Neural cell (in vitro differentiated cells): Measurements from ENCODE around the gene CROCC2. TPM values are rescaled to one million over a fixed set of nuclear protein-coding genes. Genes with fewer than 3 reads are reported as not detected.

Experiments used
- H2AFZ ChIP-seq: fragments of 200-600, 300-800 bp; sonication (generic), shearing (Covaris generic); 2 replicates; pipeline ENCODE4 v1.6.0; 2014; ENCODE audit warnings: low read depth, mild to moderate bottlenecking, antibody characterized with exemption, low read length, moderate library complexity
- H3F3A ChIP-seq: fragments of 200-600 bp; shearing (Covaris generic); 2 replicates; pipeline ENCODE4 v1.6.1; 2016; ENCODE audit warnings: mild to moderate bottlenecking, moderate library complexity, mixed read lengths, antibody characterized with exemption, low read length; ENCODE audit not compliant: insufficient read depth, poor library complexity, severe bottlenecking
- H3K27ac ChIP-seq: fragments of 200-600, 300-800 bp; sonication (generic), shearing (Covaris generic); 2 replicates; pipeline ENCODE4 v1.5.1; 2014; ENCODE audit warnings: mild to moderate bottlenecking, low read length, moderate library complexity
- H3K27me3 ChIP-seq: fragments of 300-800, 200-600 bp; sonication (generic), shearing (Covaris generic); 2 replicates; pipeline ENCODE4 v1.6.0; 2014; ENCODE audit warnings: mild to moderate bottlenecking, low read depth, low read length, moderate library complexity; ENCODE audit not compliant: insufficient read depth
- H3K36me3 ChIP-seq: fragments of 300-800, 200-600 bp; sonication (generic), shearing (Covaris generic); 2 replicates; pipeline ENCODE4 v1.5.1; 2014; ENCODE audit warnings: mild to moderate bottlenecking, antibody characterized with exemption, low read length, moderate library complexity; ENCODE audit not compliant: insufficient read depth
- H3K4me2 ChIP-seq: fragments of 300-800, 200-600 bp; sonication (generic), shearing (Covaris generic); 2 replicates; pipeline ENCODE4 v1.6.0; 2014; ENCODE audit warnings: mild to moderate bottlenecking, low read length
- H3K4me3 ChIP-seq: fragments of 300-800, 200-600 bp; sonication (generic), shearing (Covaris generic); 2 replicates; pipeline ENCODE4 v1.5.1; 2014; ENCODE audit warnings: mild to moderate bottlenecking, low read length, moderate library complexity
- H3K79me2 ChIP-seq: fragments of 200-600 bp; shearing (Covaris generic); replicated peaks from 2 replicates; pipeline ENCODE4 v1.6.0; 2014; ENCODE audit warnings: mild to moderate bottlenecking, low read length, moderate library complexity; ENCODE audit not compliant: insufficient read depth
- H3K9ac ChIP-seq: fragments of 300-800, 200-600 bp; sonication (generic), shearing (Covaris generic); 2 replicates; pipeline ENCODE4 v1.6.1; 2016; ENCODE audit warnings: mild to moderate bottlenecking, low read length, mixed read lengths
- H3K9me2 ChIP-seq: fragments of 200-600 bp; shearing (Covaris generic); 2 replicates; pipeline ENCODE4 v1.6.1; 2016; ENCODE audit warnings: mild to moderate bottlenecking, low read length, mixed read lengths; ENCODE audit not compliant: insufficient read depth
- H3K9me3 ChIP-seq: fragments of 200-600, 300-800 bp; sonication (generic), shearing (Covaris generic); 2 replicates; pipeline ENCODE4 v1.6.1; 2016; ENCODE audit warnings: mild to moderate bottlenecking, mixed run types, low read length, moderate library complexity, mixed read lengths
- H4K20me1 ChIP-seq: fragments of 200-600 bp; shearing (Covaris generic); 2 replicates; pipeline ENCODE4 v1.6.1; 2016; ENCODE audit warnings: mild to moderate bottlenecking, mixed run types; ENCODE audit not compliant: insufficient read depth
- EP300 ChIP-seq: fragments of 450-650 bp; conservative IDR thresholded peaks from 2 replicates; pipeline ENCODE4 v1.6.1; 2014; ENCODE audit warnings: antibody characterized with exemption, mild to moderate bottlenecking, moderate library complexity; ENCODE audit not compliant: poor library complexity, severe bottlenecking
- EZH2 ChIP-seq: fragments of 200-600, 300-800 bp; shearing (Covaris generic), sonication (generic); IDR thresholded peaks from 2 replicates; pipeline ENCODE4 v1.6.1; 2014; ENCODE audit warnings: antibody characterized with exemption, low read length, borderline replicate concordance, mild to moderate bottlenecking; ENCODE audit not compliant: insufficient read depth, poor library complexity, severe bottlenecking
- MXI1 ChIP-seq: fragments of 450-650 bp; conservative IDR thresholded peaks from 2 replicates; pipeline ENCODE4 v1.6.1; 2014; ENCODE audit warnings: antibody characterized with exemption, mild to moderate bottlenecking; ENCODE audit not compliant: poor library complexity, severe bottlenecking
- POLR2AphosphoS5 ChIP-seq: IDR thresholded peaks from 2 replicates; pipeline ENCODE4 v1.6.1; 2012
- RAD21 ChIP-seq: fragments of 450-650 bp; conservative IDR thresholded peaks from 2 replicates; pipeline ENCODE4 v1.6.1; 2014; ENCODE audit warnings: antibody characterized with exemption, mild to moderate bottlenecking, moderate library complexity
- REST ChIP-seq: IDR thresholded peaks from 2 replicates; pipeline ENCODE4 v1.6.1; 2012; ENCODE audit warnings: borderline replicate concordance
- SMC3 ChIP-seq: fragments of 450-650 bp; conservative IDR thresholded peaks from 2 replicates; pipeline ENCODE4 v1.6.1; 2014; ENCODE audit warnings: antibody characterized with exemption, mild to moderate bottlenecking, moderate library complexity; ENCODE audit not compliant: poor library complexity
- TAF1 ChIP-seq: IDR thresholded peaks from 2 replicates; pipeline ENCODE4 v1.6.1; 2012; ENCODE audit warnings: low read depth
- polyA plus RNA-seq: library from polyadenylated mRNA; depleted of rRNA; stranded (reverse); fragments of >200 nt; gene quantifications from 2 replicates; pipeline ENCODE4 v1.2.3, GENCODE V29; 2014
- TF ChIP-seq, protein P1 (sequence below): fragments of 450-650 bp; IDR thresholded peaks from 2 replicates; pipeline ENCODE4 v1.5.1; 2014; ENCODE audit warnings: antibody characterized with exemption, mild to moderate bottlenecking, moderate library complexity; ENCODE audit not compliant: poor library complexity, severe bottlenecking

The CROCC2 gene
- polyA plus RNA-seq, 1 donor from 2014 or later = 0.09 TPM

DNA sequence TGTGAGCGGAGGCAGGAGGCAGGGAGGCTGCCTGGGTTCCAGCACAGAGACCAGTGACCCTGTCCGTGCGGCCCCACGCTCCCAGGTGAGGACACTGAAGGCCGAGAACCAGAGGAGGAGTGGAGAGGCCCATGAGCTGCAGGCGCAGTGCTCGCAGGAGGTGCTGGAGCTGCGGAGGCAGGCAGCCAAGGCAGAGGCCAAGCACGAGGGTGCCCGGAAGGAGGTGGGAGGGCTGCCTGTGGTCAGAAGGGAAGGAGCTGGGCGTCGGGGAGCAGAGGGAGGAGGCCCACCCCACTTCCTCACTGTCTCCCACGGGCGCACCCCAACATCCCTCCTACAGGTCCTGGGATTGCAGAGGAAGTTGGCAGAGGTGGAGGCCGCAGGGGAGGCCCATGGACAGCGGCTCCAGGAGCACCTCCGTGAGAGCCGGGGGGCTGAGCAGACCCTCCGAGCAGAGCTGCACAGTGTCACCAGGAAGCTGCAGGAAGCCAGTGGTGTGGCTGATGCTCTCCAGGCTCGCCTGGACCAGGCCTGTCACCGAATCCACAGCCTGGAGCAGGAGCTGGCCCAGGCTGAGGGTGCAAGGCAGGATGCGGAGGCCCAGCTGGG is 59.3 kb downstream of the CROCC2 start:
- no peak for TF ChIP-seq EP300
- no peaks in the 10 kb centered on the region for H3K27me3 ChIP-seq
- H3K9me2 ChIP-seq = no peaks in the 10 kb centered on the region
- no peaks in the 10 kb centered on the region for H3K36me3 ChIP-seq
- no peak overlapping the region for H3K9ac ChIP-seq
- no peak overlapping the region for H3K27ac ChIP-seq
- H3F3A ChIP-seq = no peaks in the 10 kb centered on the region
- H3K79me2 ChIP-seq = no peaks in the 10 kb centered on the region
- no peak overlapping the region for H2AFZ ChIP-seq
- H3K9me3 ChIP-seq = no peaks in the 10 kb centered on the region
- H4K20me1 ChIP-seq = no peaks in the 10 kb centered on the region
- no peak overlapping the region for H3K4me2 ChIP-seq
- no peak overlapping the region for H3K4me3 ChIP-seq

DNA sequence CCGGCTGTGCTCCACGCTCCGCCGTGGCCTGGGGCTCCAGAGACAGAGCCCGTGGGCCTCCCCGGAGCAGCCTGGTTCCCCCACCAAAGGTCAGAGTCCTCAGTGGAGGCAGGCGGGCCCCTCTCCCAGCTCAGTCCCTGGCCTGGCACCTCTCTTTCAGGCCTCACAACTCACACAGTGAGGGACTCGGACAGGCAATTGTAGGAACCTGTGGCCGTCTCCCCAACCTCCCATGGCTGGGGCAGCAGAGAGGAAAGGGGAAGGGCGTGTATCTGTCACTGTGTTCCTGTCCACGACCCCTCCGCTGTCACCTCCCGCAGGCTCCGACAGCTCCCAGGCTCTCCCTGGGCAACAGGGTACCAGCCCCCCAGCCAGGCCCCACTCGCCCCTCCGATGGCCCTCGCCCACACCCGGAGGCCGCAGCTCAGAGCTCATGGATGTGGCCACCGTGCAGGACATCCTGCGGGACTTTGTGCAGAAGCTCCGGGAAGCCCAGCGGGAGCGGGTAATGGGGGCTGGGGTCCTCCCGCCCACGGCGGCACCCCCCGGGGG is 59.8 kb downstream of the CROCC2 start:
- no peak for TF ChIP-seq SMC3
- no peak overlapping the region for H3K27ac ChIP-seq
- H3K4me2 ChIP-seq = no peak overlapping the region
- no peaks in the 10 kb centered on the region for H3K27me3 ChIP-seq
- no peaks in the 10 kb centered on the region for H4K20me1 ChIP-seq
- no peaks in the 10 kb centered on the region for H3K9me2 ChIP-seq
- no peaks in the 10 kb centered on the region for H3K9me3 ChIP-seq
- no peak overlapping the region for H3K9ac ChIP-seq
- H3K4me3 ChIP-seq = no peak overlapping the region
- H2AFZ ChIP-seq = no peak overlapping the region
- no peaks in the 10 kb centered on the region for H3K79me2 ChIP-seq
- H3F3A ChIP-seq = no peaks in the 10 kb centered on the region
- H3K36me3 ChIP-seq = no peaks in the 10 kb centered on the region

DNA sequence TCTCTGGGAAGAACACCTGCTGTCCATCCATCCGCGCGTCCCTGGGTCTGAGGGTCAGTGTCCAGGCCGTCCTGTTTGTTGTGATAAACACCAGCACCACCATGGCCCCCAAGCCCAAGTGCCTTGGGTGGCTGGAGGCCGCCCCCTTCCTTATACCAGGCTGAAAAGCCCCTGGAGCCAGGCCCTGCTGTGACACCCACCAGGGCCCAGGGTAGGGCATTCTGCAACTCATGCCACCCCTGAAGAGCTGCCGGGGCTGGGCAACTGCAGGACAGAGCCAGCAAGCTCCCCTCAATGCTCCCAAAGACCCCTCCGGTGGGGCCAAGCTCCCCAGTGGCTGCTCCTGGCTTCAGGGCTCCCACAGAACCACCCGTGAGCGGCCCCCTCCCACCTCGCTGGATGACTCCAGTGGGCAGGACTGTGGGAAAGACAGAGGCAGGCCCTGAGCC is 60.3 kb downstream of the CROCC2 start:
- no peaks in the 10 kb centered on the region for H3K9me3 ChIP-seq
- no peaks in the 10 kb centered on the region for H3K27me3 ChIP-seq
- no peak overlapping the region for H3K4me3 ChIP-seq
- H4K20me1 ChIP-seq = no peaks in the 10 kb centered on the region
- no peak overlapping the region for H3K9ac ChIP-seq
- no peaks in the 10 kb centered on the region for H3K36me3 ChIP-seq
- TF ChIP-seq, protein P1, sequence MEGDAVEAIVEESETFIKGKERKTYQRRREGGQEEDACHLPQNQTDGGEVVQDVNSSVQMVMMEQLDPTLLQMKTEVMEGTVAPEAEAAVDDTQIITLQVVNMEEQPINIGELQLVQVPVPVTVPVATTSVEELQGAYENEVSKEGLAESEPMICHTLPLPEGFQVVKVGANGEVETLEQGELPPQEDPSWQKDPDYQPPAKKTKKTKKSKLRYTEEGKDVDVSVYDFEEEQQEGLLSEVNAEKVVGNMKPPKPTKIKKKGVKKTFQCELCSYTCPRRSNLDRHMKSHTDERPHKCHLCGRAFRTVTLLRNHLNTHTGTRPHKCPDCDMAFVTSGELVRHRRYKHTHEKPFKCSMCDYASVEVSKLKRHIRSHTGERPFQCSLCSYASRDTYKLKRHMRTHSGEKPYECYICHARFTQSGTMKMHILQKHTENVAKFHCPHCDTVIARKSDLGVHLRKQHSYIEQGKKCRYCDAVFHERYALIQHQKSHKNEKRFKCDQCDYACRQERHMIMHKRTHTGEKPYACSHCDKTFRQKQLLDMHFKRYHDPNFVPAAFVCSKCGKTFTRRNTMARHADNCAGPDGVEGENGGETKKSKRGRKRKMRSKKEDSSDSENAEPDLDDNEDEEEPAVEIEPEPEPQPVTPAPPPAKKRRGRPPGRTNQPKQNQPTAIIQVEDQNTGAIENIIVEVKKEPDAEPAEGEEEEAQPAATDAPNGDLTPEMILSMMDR = no peak
- TF ChIP-seq RAD21 (no peak), MXI1 (no peak), EP300 (no peak), EZH2 (no peak), TAF1 (no peak), SMC3 (no peak), REST (no peak), POLR2AphosphoS5 (no peak)
- H3K9me2 ChIP-seq = no peaks in the 10 kb centered on the region
- no peak overlapping the region for H3K4me2 ChIP-seq
- H3K79me2 ChIP-seq = no peaks in the 10 kb centered on the region
- no peak overlapping the region for H2AFZ ChIP-seq
- H3F3A ChIP-seq = no peaks in the 10 kb centered on the region
- no peak overlapping the region for H3K27ac ChIP-seq
